Activated CD8-positive, alpha-beta memory T cell treated with anti-CD3 and anti-CD28 coated beads for 4 hours (primary cell): Measurements from ENCODE around the gene CST5.
"Not testable (repeated sequence)": the region's sequence is repeated elsewhere in the genome, so short reads cannot be mapped to it uniquely, and the experiment has no call there.

Source experiments
- DNase-seq, 2 donors: peaks; one replicate each; pipeline ENCODE4 v3.0.0-alpha.2; 2020; ENCODE audit warnings: low read depth in 2 of 2

The CST5 gene

GRCh38 chr20:23889775-23890187 lies 10.2 kb upstream of the CST5 start:
- peak; percentile 5 to 34 for DNase-seq

- DNase-seq = no peak
Measured at GRCh38 chr20:23887856-23888255, 8.3 kb upstream of the CST5 start.

GRCh38 chr20:23884771-23885162 lies 5.2 kb upstream of the CST5 start:
- DNase-seq = no peak

- no peak for DNase-seq
Measured at GRCh38 chr20:23884136-23884770, 4.7 kb upstream of the CST5 start.

- DNase-seq = no peak
Measured at GRCh38 chr20:23881371-23881770, 1.8 kb upstream of the CST5 start.

- no peak for DNase-seq
Measured at GRCh38 chr20:23880417-23880816, 869 bp upstream of the CST5 start.

GRCh38 chr20:23879811-23880374 lies 345 bp upstream of the CST5 start:
- no peak for DNase-seq

- DNase-seq = no peak
Measured at GRCh38 chr20:23878787-23879186, 761 bp downstream of the CST5 start.

- DNase-seq = not testable (repeated sequence)
Measured at GRCh38 chr20:23878016-23878542, 1.5 kb downstream of the CST5 start.

- DNase-seq = no peak
Measured at GRCh38 chr20:23877524-23877923, 2.0 kb downstream of the CST5 start.

GRCh38 chr20:23875606-23876237 lies 3.8 kb downstream of the CST5 start:
- no peak for DNase-seq

- DNase-seq = no peak
Measured at GRCh38 chr20:23874747-23875146, 4.8 kb downstream of the CST5 start.

- no peak for DNase-seq
Measured at GRCh38 chr20:23873370-23874015, 6.1 kb downstream of the CST5 start.

- DNase-seq = no peak
Measured at GRCh38 chr20:23872065-23872464, 7.5 kb downstream of the CST5 start.

- no peak for DNase-seq
Measured at GRCh38 chr20:23870461-23870860, 9.1 kb downstream of the CST5 start.

- DNase-seq = no peak
Measured at GRCh38 chr20:23869520-23869919, 10.0 kb downstream of the CST5 start.

GRCh38 chr20:23868321-23868720 lies 11.2 kb downstream of the CST5 start:
- DNase-seq = no peak

- DNase-seq = no peak
Measured at GRCh38 chr20:23867152-23867776, 12.3 kb downstream of the CST5 start.

- DNase-seq = not testable (repeated sequence)
Measured at GRCh38 chr20:23860771-23861170, 18.8 kb downstream of the CST5 start.

- no peak for DNase-seq
Measured at GRCh38 chr20:23857962-23858595, 21.5 kb downstream of the CST5 start.

GRCh38 chr20:23856736-23857135 lies 22.8 kb downstream of the CST5 start:
- no peak for DNase-seq

- no peak for DNase-seq
Measured at GRCh38 chr20:23856226-23856625, 23.3 kb downstream of the CST5 start.
